ENCODE data around the gene HDDC2. TPM values are rescaled to one million over a fixed set of nuclear protein-coding genes. Genes with fewer than 3 reads are reported as not detected.

The HDDC2 gene
- total RNA-seq, 1 donor from 2014 or later: 92.0 TPM

GRCh38 chr6:125279961-125280360, 21.8 kb downstream of the HDDC2 start:
- intact Hi-C loops (cut with micrococcal nuclease): no loop called here
- no peak for DNase-seq
- no peak for ATAC-seq

- intact Hi-C loops (cut with micrococcal nuclease): no loop called here
- DNase-seq: no peak
- ATAC-seq: no peak
These were observed 23.9 kb downstream of the HDDC2 start for GRCh38 chr6:125277838-125278237.

GRCh38 chr6:125275779-125276178, 26.0 kb downstream of the HDDC2 start:
- ATAC-seq: no peak
- intact Hi-C loops (cut with micrococcal nuclease): no loop called here
- DNase-seq: no peak

GRCh38 chr6:125274935-125275334, 26.8 kb downstream of the HDDC2 start:
- intact Hi-C loops (cut with micrococcal nuclease): no loop called here
- ATAC-seq (no peak), DNase-seq (no peak)

DNA sequence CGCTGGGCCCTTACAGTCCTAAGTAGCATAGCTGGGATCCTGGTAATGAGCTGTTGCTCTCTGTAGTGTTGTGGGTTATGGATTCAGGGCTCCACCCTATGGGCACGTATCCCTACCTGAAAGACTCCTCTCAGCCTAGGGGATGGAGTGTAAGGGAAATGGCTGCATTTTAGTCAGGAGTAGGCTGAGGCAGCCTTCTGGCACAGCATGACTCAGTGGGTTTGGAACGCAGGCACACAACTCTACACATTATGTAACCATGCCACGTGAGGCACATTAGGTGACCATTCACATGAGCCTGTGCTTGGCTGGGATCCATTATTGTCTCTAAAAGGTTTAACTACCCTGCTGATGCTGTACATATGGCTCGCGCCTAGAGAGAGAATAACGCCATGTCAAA, 27.8 kb downstream of the HDDC2 start:
- no peak for DNase-seq
- ATAC-seq: peak; percentile 73
- intact Hi-C loops (cut with micrococcal nuclease): no loop called here

- intact Hi-C loops (cut with micrococcal nuclease): no loop called here
- DNase-seq: no peak
- no peak for ATAC-seq
These were observed 28.5 kb downstream of the HDDC2 start for GRCh38 chr6:125273251-125273650.

- ATAC-seq: no peak
- intact Hi-C loops (cut with micrococcal nuclease): no loop called here
These were observed 30.1 kb downstream of the HDDC2 start for GRCh38 chr6:125271486-125272159.

GRCh38 chr6:125270380-125270779, 31.4 kb downstream of the HDDC2 start:
- DNase-seq (no peak), ATAC-seq (no peak)
- intact Hi-C loops (cut with micrococcal nuclease): no loop called here

More at GRCh38 chr6:125271486-125272159, 30.1 kb downstream of the HDDC2 start:
- no peak for DNase-seq

DNA sequence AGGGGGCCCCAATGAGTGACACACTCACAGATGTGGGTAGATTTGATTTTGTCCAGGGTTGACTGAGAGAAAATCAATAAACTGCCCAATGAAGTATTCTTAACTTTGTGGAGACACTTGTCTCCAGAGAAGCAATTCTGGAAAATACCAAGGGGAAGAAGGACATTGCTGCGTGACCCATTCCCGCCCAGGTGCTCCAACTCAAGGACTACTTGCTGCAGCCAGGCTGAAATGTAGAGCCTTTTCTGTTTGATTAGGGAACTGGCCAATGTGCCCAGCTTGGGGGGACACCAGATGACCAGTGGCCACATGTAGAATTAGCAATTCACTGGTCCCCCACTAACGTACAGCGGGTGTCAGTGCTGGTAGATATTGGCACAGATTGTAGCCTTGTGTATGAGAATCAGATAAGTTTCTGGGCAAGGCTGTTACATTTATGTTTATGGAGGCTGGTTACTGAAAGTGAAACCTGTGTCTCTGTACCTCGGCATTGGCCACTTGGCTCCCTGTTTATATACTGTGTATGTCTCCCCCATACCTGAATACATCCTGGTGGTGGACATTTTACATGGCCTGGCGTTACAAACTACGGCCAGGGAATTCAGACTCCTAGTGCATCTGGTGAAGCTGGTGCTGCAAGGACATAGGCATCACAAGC, 32.3 kb downstream of the HDDC2 start:
- intact Hi-C loops (cut with micrococcal nuclease): no loop called here
- ATAC-seq: no peak
- no peak for DNase-seq

DNA sequence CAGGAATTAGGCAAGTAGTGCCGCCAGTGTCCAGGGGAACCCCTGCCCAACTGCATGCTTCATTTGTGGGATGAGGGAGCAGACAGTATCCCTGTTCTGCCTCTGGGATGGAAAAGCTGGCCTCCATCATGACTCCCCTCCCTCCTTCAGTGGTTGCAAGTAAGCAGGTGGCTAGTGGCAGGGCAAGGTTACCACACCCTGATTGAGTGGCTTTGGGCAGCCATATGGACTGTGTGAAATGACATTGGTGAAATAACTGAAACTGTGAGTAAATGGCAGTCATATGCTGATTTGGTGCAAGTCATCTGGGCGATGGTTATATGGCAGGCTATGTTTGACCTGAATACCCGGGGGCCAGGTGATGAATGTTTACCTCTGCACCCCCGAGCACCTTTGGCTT, 33.0 kb downstream of the HDDC2 start:
- no peak for DNase-seq
- intact Hi-C loops (cut with micrococcal nuclease): no loop called here
- no peak for ATAC-seq

GRCh38 chr6:125267806-125268523, 33.8 kb downstream of the HDDC2 start:
- intact Hi-C loops (cut with micrococcal nuclease): no loop called here
- DNase-seq: no peak
- ATAC-seq: peak; percentile 50

DNA sequence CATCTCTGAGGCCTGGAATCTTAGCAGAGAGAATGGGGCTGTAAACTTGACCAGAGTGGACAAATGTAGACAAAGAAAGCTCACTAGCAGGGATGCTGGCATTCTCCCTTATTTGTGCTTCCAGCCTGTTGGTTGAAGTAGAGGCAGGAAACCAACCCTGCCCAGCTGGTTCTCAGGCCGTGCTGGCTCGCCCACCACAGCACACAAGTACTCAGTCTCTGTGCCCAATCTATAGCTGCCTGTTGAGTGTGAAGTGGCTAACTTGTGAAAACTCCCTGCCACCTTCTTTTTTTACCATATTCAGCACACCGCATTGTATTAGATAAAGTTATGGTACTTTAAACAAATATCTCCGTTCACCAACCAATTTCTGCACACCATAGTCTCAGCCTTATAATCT, 37.3 kb downstream of the HDDC2 start:
- DNase-seq (no peak), ATAC-seq (no peak)
- intact Hi-C loops (cut with micrococcal nuclease): no loop called here

DNA sequence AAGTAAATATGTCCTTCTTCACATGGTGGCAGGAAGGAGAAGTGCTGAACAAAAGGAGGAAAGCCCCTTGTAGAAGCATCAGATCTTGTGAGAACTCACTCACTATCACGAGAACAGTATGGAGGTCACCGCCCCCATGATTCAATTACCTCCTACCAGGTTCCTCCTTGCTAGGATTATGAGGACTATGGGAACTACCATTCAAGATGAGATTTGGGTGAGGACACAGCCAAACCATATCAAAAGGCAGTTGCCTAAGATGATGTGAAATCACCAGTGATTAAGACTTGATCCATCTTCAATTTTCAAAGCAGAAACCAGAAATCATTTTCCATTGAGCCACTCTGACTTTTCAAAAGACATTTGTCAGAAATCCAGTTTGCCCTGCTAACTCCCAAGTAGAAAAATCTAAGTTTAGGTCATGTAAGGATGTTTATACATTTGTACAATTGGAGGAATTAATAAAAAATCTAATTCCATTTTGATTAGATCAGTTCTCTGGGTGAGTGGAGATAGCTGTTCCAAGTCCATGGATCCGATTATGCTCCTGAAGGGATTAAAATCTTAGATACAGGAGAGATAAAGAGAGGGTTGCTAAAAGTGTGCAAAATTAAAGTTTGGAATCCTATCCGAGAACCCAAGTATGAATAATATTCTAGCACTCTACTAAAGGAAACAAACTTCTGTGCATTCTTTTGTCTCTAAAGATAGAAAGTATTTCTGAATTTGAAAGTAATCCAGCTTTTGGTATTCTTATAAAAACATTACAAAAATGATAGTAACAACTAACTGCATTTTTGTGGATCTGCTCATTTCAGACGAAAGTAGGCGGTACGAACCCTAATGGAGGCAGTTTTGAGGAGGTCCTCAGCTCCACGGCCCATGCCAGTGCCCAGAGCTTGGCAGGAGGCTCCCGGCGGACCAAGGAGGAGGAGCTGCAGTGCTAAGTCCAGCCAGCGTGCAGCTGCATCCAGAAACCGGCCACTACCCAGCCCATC, 39.5 kb downstream of the HDDC2 start:
- DNase-seq (no peak), ATAC-seq (peak; percentile 29)
- intact Hi-C loops (cut with micrococcal nuclease): no loop called here

- intact Hi-C loops (cut with micrococcal nuclease): no loop called here
- ATAC-seq (no peak), DNase-seq (no peak)
These were observed 42.4 kb downstream of the HDDC2 start for GRCh38 chr6:125259354-125259736.

GRCh38 chr6:125258651-125259353, 43.0 kb downstream of the HDDC2 start:
- ATAC-seq: no peak
- intact Hi-C loops (cut with micrococcal nuclease): no loop called here
- no peak for DNase-seq

- no peak for ATAC-seq
- intact Hi-C loops (cut with micrococcal nuclease): no loop called here
- no peak for DNase-seq
These were observed 44.4 kb downstream of the HDDC2 start for GRCh38 chr6:125257351-125257750.

GRCh38 chr6:125255201-125255600, 46.6 kb downstream of the HDDC2 start:
- intact Hi-C loops (cut with micrococcal nuclease): no loop called here
- DNase-seq: no peak
- no peak for ATAC-seq

GRCh38 chr6:125254321-125254720, 47.4 kb downstream of the HDDC2 start:
- ATAC-seq (no peak), DNase-seq (no peak)
- intact Hi-C loops (cut with micrococcal nuclease): no loop called here

GRCh38 chr6:125253881-125254280, 47.9 kb downstream of the HDDC2 start:
- ATAC-seq: no peak
- intact Hi-C loops (cut with micrococcal nuclease): no loop called here
- DNase-seq: no peak

Measured in left ventricle myocardium superior (tissue), 1 donor.